GM18511 (cell line): ENCODE measurements around the gene PLXNA1.

Experiments used
- ATAC-seq: cut with Tn5 transposase; IDR thresholded peaks from one replicate; pipeline ENCODE4 v1.9.1; 2021; ENCODE audit warnings: mild to moderate bottlenecking, moderate library complexity; ENCODE audit not compliant: unreplicated experiment

The PLXNA1 gene

GRCh38 chr3:126982471-126983175 is at the start of gene PLXNA1:
Gene PLXNA1 (plus strand): TSS chr3:126983115. CDS start chr3:126988594, 5,479 bp downstream.
- ATAC-seq = peak; percentile 68

GRCh38 chr3:126934031-126934531 is 48.8 kb upstream of the PLXNA1 start:
- no peak for ATAC-seq

GRCh38 chr3:126934991-126935390 is 47.9 kb upstream of the PLXNA1 start:
- no peak for ATAC-seq

GRCh38 chr3:126935756-126936509 is 47.0 kb upstream of the PLXNA1 start:
- ATAC-seq = no peak

DNA sequence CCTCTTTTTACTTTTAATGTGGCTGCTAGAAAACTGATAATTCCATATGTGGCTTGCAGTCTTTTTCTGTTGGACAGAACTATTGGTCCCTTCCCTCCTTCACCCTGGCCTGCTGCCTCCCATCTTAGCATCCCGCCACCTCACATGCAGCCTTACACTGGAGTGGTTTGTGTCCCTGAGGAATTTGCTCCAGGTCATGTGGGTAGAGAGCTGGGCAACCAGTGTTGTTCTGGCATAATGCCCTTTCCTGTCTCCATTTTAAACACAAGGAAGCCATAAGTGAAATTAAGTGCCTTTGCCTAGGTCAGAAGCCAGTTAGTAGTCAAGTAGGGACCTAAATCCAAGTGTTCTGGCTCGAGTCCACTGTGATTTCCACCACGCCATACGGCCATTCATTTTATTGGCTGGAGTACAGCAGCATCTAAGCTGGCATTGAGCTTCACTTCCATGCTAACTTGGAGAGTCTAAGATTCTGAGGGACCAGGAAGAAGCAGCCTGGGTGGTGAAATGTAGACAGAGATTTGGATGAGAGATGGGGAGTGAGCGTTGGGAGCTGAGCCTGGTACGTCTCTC is 46.0 kb upstream of the PLXNA1 start:
- no peak for ATAC-seq

- no peak for ATAC-seq
Observed at GRCh38 chr3:126937533-126937932, 45.4 kb upstream of the PLXNA1 start.

DNA sequence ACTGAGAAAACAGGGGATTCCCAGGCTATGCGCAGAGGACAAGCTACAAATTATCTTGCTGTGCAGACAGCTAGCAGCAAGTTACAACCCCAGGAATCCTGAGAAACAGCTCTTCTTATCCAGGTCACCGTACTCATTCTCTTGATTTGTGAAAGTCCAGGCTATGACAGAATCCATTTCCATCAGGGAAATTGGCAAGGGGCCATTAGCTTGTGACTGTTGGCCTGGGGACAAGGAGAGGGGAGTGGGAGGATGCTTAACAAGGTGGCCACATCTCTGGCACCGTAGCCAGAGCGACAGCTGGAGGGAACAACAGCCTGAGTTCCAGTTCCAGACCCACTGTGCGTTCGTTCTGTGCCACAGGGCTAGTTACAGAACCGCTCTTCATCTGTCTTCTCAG is 44.9 kb upstream of the PLXNA1 start:
- ATAC-seq = no peak

- no peak for ATAC-seq
Observed at GRCh38 chr3:126938520-126939337, 44.2 kb upstream of the PLXNA1 start.

GRCh38 chr3:126939338-126939718 is 43.6 kb upstream of the PLXNA1 start:
- no peak for ATAC-seq

DNA sequence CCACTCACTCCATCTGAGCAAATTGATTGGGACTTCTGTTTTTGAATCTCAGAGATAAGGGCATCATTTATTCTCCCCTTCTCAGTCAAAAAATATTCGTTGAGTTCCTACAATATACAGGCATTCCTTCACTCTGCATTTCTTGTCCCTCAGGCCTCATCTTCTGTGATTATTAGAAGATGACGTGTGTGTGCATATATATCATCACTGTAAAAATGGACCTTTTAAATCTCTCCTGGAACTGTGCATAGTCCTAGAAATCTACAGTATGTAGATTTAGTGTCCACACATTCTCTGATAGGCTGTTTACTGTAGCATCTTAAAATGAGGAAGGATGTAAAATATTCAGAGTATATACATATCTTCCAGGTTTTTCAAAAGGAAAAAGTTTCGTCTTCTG is 43.2 kb upstream of the PLXNA1 start:
- ATAC-seq = no peak

DNA sequence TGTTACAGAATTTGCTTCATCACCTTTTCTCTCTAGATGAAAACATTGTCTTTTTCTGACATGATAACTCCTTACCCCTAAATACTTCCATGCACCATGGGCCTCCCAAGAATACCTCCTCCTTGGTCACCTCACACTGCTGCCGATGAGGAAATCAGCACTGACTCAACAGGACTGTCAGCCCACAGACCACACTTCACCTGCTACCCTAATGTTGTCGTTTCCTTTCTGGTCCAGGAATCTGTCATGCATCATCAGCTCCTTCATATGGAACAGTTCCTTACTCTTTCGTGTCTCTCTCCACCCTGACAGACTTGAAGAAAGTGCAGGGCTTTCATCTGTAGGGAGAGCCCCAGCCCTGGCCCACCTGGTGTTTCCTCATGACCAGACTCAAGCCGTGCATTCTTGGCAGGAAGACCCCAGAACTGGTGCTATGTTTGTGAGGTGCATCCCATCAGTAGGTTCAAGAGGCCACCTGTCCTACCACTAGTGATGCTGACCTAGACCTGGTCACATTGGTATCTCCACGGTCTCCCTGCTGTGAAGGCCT is 41.1 kb upstream of the PLXNA1 start:
- ATAC-seq = no peak

DNA sequence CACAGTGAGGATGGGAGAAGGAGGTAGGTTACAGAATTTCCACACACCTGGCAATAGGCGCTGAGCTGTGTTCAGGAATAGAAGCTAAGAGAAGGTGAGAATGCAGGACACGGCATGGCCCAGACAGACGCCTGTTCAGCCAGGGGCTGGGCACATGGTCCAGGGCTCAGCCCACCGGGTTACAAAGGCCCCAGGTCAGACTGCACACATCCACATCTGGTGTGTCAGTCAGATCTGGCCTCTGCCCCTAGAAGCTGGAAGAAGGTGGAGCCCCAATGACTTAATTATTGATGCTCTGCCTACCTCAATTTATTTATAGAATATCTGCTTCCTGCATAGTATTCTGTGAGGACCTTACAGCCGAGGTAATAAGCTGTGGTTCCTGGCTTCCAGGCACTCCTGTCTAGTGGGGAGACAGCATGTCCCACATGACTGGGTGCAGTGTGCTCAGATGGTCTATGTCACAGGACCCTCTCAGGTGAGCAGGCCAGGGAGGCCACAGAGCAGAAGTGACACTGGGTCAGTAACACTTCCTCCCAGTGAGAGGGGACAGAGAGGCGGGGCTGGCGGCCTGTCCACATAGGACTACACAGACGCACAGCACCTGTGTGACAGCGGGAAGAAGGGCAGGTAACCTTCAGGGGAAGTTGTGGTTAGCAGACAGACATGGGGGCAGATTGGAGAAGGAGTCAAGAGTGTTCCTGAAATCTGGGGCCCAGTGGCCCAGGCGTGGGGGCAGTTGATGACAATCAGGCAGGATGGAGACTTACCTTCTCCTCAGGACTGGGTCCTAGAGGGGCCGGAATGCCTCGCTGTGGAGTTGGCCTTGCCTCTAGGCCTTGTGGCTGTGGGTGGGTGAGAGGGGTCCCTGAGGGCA is 38.6 kb upstream of the PLXNA1 start:
- ATAC-seq = no peak

GRCh38 chr3:126945171-126945721 is 37.7 kb upstream of the PLXNA1 start:
- ATAC-seq = no peak

- no peak for ATAC-seq
Observed at GRCh38 chr3:126945891-126946290, 37.0 kb upstream of the PLXNA1 start.

GRCh38 chr3:126946405-126946804 is 36.5 kb upstream of the PLXNA1 start:
- no peak for ATAC-seq

GRCh38 chr3:126947429-126947828 is 35.5 kb upstream of the PLXNA1 start:
- ATAC-seq = no peak

- ATAC-seq = no peak
Observed at GRCh38 chr3:126948980-126949535, 33.9 kb upstream of the PLXNA1 start.

DNA sequence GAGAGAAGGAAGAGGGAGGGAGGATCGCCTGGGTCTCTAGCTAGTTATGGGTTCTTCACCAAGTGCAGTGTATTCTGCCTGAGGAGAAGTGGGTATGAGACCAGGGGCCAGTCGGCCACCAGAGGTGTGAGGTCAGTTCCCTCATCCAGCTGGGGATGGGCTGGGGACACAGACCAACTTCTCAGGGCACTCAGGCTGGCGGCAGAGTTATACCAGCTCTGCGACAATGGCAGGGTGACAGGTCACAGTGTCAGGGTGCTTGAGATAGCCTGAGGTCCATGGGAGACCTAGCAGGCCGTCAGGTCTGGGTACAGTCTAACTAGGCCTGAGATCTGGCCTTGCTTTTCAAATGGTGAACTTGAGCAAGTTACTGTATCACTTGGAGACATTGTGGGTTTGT is 31.4 kb upstream of the PLXNA1 start:
- ATAC-seq = no peak
